ENCODE data around the gene PSME3.
"Not testable (repeated sequence)": the region's sequence is repeated elsewhere in the genome, so short reads cannot be mapped to it uniquely, and the experiment has no call there.

The PSME3 gene

GRCh38 chr17:42878924-42879595 lies 45.9 kb downstream of the PSME3 start:
- no peak for DNase-seq

- DNase-seq: peak; percentile 22
These were observed 46.4 kb downstream of the PSME3 start for GRCh38 chr17:42879596-42879985.

GRCh38 chr17:42880776-42881310 lies 47.6 kb downstream of the PSME3 start:
- DNase-seq: no peak

DNA sequence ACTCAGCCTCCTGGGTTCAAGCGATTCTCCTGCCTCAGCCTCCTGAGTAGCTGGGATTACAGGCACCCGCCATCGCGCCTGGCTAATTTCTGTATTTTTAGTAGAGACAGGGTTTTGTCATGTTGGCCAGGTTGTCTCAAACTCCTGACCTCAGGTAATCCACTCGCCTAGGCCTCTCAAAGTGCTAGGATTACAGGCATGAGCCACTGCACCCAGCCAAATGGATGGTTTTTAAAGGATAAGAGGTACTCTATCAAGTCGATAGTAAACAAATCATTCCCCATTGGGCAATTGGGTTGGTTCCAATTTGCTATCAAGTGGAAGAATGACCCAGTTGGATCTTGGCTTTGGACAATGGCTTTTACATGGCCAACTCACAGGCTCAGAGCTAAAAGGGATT lies 48.5 kb downstream of the PSME3 start:
- not testable (repeated sequence) for DNase-seq

- DNase-seq: no peak
These were observed 49.0 kb downstream of the PSME3 start for GRCh38 chr17:42882166-42882565.

DNA sequence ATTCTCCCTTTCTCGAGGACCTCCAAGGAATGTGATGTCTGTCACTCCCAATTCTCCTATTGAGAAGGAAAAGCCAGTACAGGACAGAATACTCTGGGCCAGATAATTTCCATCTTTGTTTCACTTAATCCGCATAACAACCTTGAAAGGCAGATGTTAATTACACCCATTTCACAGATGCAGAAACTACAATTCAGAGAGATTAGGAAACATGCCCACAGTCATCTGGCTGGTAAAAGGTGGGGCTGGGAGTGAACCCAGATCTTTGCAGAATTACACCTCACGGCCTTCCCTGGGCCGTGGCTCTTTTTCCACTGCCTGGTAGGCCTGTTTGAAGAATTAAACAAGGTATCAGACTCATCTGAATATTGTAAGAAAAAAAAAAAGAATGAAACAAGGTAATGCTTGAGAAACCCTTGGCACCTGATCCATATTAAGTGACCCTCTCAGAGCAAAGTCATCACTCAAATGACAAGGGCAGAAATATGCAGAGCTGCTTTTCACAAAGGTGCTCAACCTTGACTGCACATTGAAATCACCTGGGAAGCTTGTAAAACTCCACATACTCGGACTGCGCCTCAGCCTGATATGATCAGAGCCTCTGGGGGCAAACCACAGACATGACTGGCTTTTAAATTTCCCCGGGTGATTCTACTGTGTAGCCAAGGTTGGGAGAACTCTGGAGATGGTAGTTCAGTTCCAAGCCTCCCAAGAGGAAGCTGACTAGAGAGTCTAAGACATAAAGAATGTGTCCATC lies 50.8 kb downstream of the PSME3 start:
- peak; percentile 74 for DNase-seq

- DNase-seq: not testable (repeated sequence)
These were observed 52.6 kb downstream of the PSME3 start for GRCh38 chr17:42885806-42886205.

DNA sequence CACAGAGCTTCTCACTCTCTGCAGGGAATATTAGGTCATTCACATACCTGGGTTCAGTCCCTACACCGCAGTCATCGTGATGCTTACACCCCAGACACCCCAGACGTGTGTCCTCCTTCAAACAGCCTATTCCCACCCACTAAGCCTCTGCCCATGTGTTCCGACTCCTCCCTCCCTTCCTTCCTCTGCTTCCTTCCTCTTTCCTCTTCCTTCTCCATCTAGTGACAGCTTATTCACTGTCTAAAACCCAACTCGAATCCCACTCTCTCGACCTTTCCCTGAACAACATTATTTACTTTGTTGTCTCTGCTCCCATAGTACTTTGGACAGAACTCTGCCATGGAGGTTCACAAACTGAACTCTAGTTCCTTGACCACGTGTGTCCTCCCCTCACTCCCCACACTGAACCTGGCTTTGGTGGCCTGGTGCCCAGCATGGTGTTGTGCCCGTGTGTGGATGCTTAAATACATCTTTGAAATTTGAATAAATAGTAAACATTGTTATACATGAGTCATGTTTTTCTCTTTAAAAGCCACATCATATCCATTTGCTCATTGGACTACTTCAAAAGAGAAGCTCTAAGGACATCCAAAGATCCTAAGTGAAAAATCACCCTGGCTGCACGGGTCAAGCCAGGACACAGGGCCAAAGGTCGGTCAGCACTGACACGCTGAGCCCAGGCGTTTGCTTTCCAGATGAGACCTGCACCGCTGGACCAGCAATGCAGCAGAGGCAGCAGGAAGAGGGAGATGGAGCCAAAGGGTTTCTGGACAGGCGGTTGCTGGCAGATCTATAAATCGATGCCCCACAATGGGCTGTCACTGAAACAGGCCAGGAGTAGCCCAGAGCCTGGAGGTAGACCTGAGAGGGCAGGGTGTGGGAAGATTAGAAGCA lies 53.3 kb downstream of the PSME3 start:
- no peak for DNase-seq

- no peak for DNase-seq
These were observed 56.6 kb downstream of the PSME3 start for GRCh38 chr17:42889809-42890208.

GRCh38 chr17:42891539-42892152 lies 58.4 kb downstream of the PSME3 start:
- no peak for DNase-seq

DNA sequence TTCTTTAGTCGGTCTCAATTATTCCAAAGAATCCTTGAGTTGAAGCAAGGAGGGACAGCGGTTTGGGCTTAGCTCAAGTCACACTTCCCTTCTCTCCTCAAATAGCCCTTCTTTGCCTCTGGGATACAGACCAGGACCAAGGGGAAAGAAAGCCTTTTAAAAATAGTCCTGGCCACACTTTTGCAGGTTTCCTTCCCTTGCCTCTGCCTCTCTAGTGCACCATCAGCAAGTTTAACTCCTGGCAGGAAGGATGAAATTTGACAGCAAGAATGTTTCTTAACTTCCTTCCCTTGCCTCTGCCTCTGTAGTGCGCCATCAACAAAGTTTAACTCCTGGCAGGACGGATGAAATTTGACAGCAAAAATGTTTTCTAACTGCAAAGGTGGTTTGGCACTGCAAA lies 60.2 kb downstream of the PSME3 start:
- no peak for DNase-seq
